RWPE1 (cell line): Measurements from ENCODE around the gene CBLB.

Source experiments
- CTCF ChIA-PET: fragments of 350-600 bp; sonication (Branson Sonifier 250); formaldehyde crosslinking; extraction: SDS; loops from one replicate; lab custom pipeline; 2021; lab: Yijun Ruan, JAX
- POLR2A ChIA-PET: fragments of 400-600 bp; formaldehyde crosslinking; extraction: SDS; loops from one replicate; lab custom pipeline; 2020; ENCODE audit warnings: antibody characterized with exemption; ENCODE audit not compliant: low non-redundant PET; lab: Yijun Ruan, JAX
- DNase-seq: peaks from one replicate; pipeline ENCODE4 v3.0.0; 2012; ENCODE audit warnings: low spot score
- H3K27ac ChIP-seq: fragments of 450-650 bp; 2 replicates; pipeline ENCODE4 v1.5.1; 2017
- CTCF ChIP-seq: fragments of 450-650 bp; conservative IDR thresholded peaks from 2 replicates; pipeline ENCODE4 v1.5.1; 2017; ENCODE audit warnings: low read depth, mild to moderate bottlenecking

Gene CBLB

GRCh38 chr3:105830836-105831235 lies 38.0 kb downstream of the CBLB start:
- ChIA-PET POLR2A (no interaction called here), CTCF (interaction anchor here (0.6 kb wide), 1 partner anchor 51 kb away, joined by 3 read pairs; no protein-coding TSS in a partner anchor)
- TF ChIP-seq CTCF, result no peak
- H3K27ac ChIP-seq, result no peak overlapping the region
- no peak for DNase-seq

GRCh38 chr3:105829871-105830622 lies 38.8 kb downstream of the CBLB start:
- DNase-seq, result no peak
- H3K27ac ChIP-seq, result no peak overlapping the region
- TF ChIP-seq CTCF, result no peak
- ChIA-PET POLR2A (interaction anchor here (0.6 kb wide), 1 partner anchor 335 kb away, joined by 4 read pairs; no protein-coding TSS in a partner anchor), CTCF (no interaction called here)

GRCh38 chr3:105829229-105829628 lies 39.6 kb downstream of the CBLB start:
- no peak for TF ChIP-seq CTCF
- ChIA-PET CTCF (no interaction called here), POLR2A (no interaction called here)
- H3K27ac ChIP-seq, result no peak overlapping the region
- no peak for DNase-seq

GRCh38 chr3:105828703-105829102 lies 40.1 kb downstream of the CBLB start:
- POLR2A ChIA-PET, result no interaction called here
- no peak for DNase-seq
- TF ChIP-seq CTCF, result no peak
- no peak overlapping the region for H3K27ac ChIP-seq
- CTCF ChIA-PET, result no interaction called here

GRCh38 chr3:105827959-105828358 lies 40.9 kb downstream of the CBLB start:
- POLR2A ChIA-PET, result no interaction called here
- CTCF ChIA-PET, result no interaction called here
- DNase-seq, result peak; percentile 36
- H3K27ac ChIP-seq, result no peak overlapping the region
- no peak for TF ChIP-seq CTCF

GRCh38 chr3:105826778-105827634 lies 41.8 kb downstream of the CBLB start:
- TF ChIP-seq CTCF, result no peak
- ChIA-PET CTCF (no interaction called here), POLR2A (no interaction called here)
- no peak overlapping the region for H3K27ac ChIP-seq
- no peak for DNase-seq
